Gastrocnemius medialis (tissue), 4 donors: Measurements from ENCODE around the gene KRTAP4-2.

Source experiments
- POLR2A ChIP-seq, 2 donors: fragments of 450-650 bp; IDR thresholded peaks; one replicate each; pipeline ENCODE4 v1.6.1; 2017; ENCODE audit warnings: antibody characterized with exemption in 2 of 2, mild to moderate bottlenecking in 2 of 2, moderate library complexity in 2 of 2
- TF ChIP-seq, protein P1 (sequence below), 5 experiments: fragments of 450-650 bp in 3 of 5; fragments of 200-600 bp in 2 of 5; sonication (generic) in 2 of 5; IDR thresholded peaks in 4 of 5; conservative IDR thresholded peaks in 1 of 5; 1 replicate in 4 of 5; 2 replicates in 1 of 5; pipeline ENCODE4 v1.5.1; 2016 to 2019; ENCODE audit warnings: antibody characterized with exemption in 5 of 5, mild to moderate bottlenecking in 3 of 5, moderate library complexity in 3 of 5

DNA sequence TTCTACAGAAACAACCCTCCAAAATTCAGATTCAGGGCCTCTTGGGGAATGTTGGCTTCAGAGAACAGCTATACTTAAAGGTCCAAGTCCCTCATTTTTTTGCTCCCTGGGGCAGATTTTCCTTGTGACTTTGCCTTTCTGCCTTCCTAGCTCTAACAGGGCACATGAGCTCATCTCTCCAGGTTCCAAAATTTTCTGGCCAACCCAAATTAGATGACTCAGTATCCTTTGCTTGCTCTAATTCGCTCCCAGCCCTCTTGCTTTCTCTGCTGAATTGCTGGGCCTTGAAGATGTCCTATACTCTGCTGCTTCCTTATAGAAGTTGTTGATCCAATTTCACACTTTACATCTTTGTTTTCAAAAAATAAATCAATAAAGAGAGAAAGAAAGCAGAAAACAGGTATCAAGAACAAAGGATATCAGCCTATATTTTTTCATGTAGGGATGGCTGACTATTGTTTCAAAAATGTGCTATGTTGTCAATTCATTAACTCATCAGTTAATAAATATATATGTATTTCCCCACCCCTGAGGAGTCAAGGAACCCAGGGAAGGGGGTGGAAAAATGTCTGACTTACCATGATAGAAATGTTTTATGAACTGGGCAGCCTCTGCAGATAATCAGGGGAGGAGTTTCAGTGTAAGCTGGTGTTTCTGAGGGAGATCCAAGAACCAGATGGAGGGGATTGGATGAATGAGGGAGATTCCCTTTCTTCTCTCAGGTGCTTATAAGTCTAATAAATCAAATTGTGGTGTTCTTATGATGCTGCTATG, 1.0 kb upstream of the KRTAP4-2 start:
- TF ChIP-seq, protein P1, sequence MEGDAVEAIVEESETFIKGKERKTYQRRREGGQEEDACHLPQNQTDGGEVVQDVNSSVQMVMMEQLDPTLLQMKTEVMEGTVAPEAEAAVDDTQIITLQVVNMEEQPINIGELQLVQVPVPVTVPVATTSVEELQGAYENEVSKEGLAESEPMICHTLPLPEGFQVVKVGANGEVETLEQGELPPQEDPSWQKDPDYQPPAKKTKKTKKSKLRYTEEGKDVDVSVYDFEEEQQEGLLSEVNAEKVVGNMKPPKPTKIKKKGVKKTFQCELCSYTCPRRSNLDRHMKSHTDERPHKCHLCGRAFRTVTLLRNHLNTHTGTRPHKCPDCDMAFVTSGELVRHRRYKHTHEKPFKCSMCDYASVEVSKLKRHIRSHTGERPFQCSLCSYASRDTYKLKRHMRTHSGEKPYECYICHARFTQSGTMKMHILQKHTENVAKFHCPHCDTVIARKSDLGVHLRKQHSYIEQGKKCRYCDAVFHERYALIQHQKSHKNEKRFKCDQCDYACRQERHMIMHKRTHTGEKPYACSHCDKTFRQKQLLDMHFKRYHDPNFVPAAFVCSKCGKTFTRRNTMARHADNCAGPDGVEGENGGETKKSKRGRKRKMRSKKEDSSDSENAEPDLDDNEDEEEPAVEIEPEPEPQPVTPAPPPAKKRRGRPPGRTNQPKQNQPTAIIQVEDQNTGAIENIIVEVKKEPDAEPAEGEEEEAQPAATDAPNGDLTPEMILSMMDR (IDR thresholded peaks at IDR 0.05 in 4 of 5, conservative IDR thresholded peaks at IDR 0.05 in 1 of 5): no peak
- no peak for TF ChIP-seq POLR2A (IDR thresholded peaks at IDR 0.05)
